NOMO-1 treated with DMSO at 0.1 percent for 48 hours (cell line): ENCODE measurements around the gene IL17RD.
A peak's percentile ranks its signal among the peaks of the same experiment; 100 is the strongest.
"Not testable (repeated sequence)": the region's sequence is repeated elsewhere in the genome, so short reads cannot be mapped to it uniquely, and the experiment has no call there.

Experiments used
- DNase-seq: peaks from one replicate; lab custom pipeline; 2025; ENCODE audit not compliant: unreplicated experiment; lab: John Stamatoyannopoulos, UW

The IL17RD gene

GRCh38 chr3:57094575-57094974 is 70.6 kb downstream of the IL17RD start:
- no peak for DNase-seq

DNA sequence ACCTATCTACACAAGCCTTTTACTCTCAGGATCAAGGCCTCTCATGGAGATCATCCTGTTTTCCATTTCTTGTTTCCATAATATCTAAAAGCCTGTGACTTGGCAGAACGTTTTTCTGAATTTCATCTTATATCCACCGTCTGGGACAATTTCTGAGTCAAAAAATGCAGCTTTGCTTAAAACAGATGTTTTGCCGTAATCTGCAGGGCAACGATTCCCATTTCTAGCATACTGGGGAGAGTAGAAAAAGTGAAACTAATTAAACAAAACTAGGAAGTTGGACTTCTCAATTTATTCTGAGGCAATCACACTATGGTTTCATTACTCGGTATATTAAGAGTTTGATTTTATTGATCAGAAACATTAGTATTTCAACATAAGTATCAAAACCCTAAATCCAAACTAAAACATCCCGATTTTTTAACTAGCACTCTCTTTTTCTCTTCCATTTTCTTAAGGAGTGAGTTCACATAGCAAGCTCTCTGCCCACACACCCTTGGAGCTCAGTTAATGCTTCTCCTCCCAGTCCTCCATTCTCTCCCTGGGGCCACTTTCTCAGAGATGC is 71.1 kb downstream of the IL17RD start:
- DNase-seq: peak; percentile 51

- no peak for DNase-seq
Measured at GRCh38 chr3:57093489-57093888, 71.7 kb downstream of the IL17RD start.

- DNase-seq: no peak
Measured at GRCh38 chr3:57091521-57092273, 73.5 kb downstream of the IL17RD start.

GRCh38 chr3:57089043-57089442 is 76.1 kb downstream of the IL17RD start:
- DNase-seq: no peak

DNA sequence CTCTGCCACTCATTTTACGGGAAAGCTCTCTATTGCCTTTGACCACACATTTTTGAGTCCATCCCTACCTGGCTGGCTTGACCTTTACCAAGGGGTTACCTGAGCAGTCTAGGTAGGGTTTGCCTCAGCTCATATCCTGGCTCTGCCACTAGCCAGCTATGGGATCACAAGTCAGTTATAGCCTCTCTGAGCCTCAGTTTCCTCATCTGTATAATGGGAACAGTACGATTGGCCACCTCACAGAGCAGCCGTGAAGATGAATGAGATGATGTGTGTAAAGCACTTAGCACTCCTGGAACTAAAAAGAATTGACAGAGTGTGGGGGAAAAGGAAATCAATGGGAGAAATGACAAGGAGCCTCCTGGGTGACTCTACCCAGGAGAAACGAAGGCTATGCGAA is 76.7 kb downstream of the IL17RD start:
- DNase-seq: no peak

- DNase-seq: no peak
Measured at GRCh38 chr3:57087361-57088092, 77.6 kb downstream of the IL17RD start.

- DNase-seq: no peak
Measured at GRCh38 chr3:57086201-57086600, 79.0 kb downstream of the IL17RD start.

- DNase-seq: no peak
Measured at GRCh38 chr3:57085211-57085610, 79.9 kb downstream of the IL17RD start.

DNA sequence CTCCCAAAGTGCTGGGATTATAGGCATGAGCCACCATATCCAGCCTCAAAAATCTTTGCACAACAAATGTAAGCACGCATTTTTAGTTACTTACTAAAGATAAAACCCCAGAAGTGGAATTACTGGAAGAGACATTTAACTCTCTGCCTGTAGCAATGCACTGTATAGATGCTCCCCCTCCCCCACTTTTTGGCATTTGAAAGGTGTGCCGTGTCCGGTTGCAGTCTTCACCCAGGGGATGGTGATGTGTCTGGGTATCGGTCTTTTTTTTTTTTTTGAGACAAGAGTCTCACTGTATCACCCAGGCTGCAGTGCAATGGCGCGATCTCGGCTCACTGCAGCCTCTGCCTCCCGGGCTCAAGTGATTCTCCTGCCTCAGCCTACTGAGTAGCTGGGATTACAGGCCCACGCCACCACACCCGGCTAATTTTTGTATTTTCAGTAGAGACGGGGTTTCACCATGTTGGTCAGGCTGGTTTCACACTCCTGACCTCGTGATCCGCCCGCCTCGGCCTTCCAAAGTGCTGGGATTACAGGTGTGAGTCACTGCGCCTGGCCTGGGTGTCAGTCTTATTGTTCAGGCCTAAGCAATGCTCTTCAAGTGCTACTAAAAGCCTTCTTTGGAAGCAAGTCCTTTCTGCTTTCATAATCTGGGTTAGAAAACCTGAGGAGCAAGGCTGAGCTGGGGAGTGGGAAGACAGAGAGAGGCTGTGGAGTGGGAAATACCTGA is 81.7 kb downstream of the IL17RD start:
- DNase-seq: not testable (repeated sequence)

DNA sequence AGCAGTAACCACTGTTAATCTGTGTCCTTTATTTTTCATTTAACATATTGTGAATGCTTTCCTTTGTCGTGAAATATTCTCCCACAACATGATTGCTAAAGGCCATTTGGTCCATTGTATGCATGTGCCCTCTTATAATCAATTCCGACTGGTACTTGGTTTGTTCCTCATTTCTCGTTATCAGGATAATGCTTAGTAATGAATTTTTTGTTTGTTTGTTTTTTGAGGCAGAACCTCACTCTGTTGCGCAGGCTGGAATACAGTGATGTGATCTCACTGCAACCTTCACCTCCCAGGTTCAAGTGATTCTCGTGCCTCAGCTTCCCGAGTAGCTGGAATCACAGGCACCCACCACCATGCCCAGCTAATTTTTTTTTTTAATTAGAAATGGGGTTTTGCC is 82.7 kb downstream of the IL17RD start:
- no peak for DNase-seq

- no peak for DNase-seq
Measured at GRCh38 chr3:57081173-57081572, 84.0 kb downstream of the IL17RD start.

- DNase-seq: no peak
Measured at GRCh38 chr3:57080171-57080570, 85.0 kb downstream of the IL17RD start.

GRCh38 chr3:57079474-57079831 is 85.7 kb downstream of the IL17RD start:
- DNase-seq: no peak

- peak; percentile 35 for DNase-seq
Measured at GRCh38 chr3:57078635-57079473, 86.3 kb downstream of the IL17RD start.

DNA sequence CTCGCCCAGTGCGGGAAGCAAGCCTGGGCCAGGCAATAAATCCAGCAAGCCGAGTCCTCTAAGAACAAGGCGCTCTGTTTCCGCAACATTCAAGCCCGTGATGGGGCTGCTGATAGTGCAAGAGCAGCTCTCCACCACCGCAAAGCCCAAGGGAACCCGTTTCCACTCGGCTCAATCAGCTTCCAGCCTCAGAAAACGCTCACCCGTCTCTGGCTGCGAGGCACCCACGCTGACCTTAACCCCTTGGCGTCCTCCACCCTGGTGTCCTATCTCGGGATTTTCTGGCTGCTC is 86.9 kb downstream of the IL17RD start:
- DNase-seq: peak; percentile 45

- no peak for DNase-seq
Measured at GRCh38 chr3:57077630-57078343, 87.4 kb downstream of the IL17RD start.

DNA sequence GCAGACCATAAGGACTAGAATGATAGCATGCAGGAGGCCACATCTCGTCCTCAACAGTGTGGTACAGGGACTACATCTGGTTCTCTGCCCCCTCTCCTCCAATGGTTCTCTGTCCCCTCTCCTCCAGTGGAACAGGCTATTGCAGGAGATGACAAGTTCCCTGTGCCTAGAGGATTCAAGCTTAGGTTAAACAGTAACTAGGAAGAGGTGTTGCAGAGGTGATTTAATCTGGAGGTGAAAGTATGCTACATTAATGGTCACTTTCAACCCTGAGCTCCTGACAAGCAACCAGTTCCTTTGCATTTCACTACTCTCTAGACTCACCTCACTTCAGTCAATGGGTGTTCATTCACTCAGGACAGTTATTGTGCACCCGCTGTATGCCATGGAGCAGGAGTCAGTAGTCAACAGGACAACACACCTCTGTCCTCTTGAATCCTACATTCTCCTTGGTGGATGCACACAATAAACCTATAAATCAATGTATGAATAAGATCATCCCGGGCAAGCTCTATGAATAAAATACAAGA is 88.7 kb downstream of the IL17RD start:
- DNase-seq: no peak

DNA sequence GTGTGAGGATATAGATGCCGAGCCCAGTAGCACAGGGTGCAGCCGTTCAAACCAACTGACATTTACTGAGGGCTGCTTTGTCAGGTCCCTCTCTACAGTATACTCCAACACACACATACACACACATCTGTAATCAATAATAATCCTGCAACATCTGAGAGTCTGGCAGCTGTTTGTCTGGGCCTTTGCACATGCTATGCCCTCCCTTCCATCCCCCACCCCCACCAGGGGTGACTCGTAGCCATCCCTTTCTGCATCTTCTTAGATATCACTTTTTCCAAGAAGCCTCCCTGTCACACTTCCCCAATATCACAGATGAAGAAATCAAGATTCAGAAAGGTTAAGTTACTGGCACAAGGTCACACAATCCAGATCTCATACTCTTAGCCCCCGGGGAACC is 91.0 kb downstream of the IL17RD start:
- DNase-seq: no peak

DNA sequence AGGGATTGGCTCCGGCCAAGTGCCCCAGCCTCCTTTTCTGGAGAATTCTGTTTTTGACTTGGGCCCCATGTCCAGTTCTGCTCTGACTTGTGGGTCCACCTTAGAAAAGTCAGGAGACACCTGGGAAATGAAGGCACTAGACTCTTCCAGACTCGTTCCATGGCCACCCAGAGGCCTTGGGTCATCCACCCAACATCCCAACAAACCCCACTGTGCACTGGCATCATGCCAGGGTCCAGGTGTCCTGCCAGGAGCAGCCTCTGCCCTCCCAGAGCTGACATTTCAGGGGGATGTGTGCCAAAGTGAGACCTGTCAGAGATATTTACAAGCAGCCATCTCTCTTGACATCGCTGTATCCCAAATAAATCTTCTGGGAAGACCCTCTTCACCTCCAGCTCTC is 91.5 kb downstream of the IL17RD start:
- DNase-seq: no peak
